AML-193 (cell line): Measurements from ENCODE around the gene CYTH2.

Experiments used
- DNase-seq, 2 experiments: peaks; one replicate each; lab custom pipeline; 2025; lab: John Stamatoyannopoulos, UW

Gene CYTH2, protein sequence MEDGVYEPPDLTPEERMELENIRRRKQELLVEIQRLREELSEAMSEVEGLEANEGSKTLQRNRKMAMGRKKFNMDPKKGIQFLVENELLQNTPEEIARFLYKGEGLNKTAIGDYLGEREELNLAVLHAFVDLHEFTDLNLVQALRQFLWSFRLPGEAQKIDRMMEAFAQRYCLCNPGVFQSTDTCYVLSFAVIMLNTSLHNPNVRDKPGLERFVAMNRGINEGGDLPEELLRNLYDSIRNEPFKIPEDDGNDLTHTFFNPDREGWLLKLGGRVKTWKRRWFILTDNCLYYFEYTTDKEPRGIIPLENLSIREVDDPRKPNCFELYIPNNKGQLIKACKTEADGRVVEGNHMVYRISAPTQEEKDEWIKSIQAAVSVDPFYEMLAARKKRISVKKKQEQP

DNA sequence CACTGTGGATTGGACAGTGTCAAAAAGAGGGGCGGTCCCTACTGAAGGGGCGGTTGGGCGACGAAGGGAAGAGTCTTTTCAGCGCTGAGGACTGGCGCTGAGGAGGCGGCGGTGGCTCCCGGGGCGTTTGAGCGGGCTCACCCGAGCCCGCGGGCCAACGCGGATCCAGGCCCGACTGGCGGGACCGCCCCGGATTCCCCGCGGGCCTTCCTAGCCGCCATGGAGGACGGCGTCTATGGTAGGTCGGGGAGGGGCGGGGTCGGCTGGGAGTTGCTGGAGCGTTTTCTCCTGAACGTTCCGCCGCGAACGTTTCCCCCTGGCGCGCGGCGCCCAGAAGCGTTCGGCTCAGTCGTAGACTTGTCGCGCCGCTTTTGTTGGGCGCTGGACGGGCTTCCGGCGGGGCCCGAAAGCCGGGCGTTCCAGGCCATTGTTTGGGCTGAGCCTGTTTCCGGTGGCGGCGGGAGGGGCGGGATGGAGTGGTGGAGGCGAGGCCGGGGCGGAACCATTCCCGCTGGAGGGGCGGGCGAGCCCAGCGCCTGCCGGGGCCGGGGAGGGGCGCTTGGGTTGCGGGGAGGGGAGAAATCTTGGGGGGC is at the start of gene CYTH2:
TSS of gene CYTH2 (plus strand) at position 81 of the 593 bp plus-strand sequence. CDS start at position 220, 139 bp downstream.
- peak; percentile 38 to 53 for DNase-seq

DNA sequence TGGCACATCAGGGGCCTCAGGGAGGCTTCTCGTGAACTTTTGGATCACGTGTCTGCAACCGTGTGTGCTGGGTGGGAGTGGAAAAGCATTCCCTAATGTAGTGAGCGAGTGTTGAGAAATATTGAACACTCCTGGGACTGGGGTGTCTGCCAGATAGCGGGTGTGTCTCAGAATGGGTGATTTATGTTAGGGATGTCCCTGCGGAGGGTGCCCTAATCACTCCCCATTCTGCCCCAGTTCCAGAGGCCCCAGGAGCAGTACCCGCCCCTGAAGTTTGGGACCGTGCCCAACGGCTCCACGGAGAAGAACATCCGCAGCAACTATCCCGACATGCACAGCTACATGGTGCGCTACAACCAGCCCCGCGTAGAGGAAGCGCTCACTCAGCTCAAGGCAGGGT is 47.6 kb upstream of the CYTH2 start:
- DNase-seq = no peak

DNA sequence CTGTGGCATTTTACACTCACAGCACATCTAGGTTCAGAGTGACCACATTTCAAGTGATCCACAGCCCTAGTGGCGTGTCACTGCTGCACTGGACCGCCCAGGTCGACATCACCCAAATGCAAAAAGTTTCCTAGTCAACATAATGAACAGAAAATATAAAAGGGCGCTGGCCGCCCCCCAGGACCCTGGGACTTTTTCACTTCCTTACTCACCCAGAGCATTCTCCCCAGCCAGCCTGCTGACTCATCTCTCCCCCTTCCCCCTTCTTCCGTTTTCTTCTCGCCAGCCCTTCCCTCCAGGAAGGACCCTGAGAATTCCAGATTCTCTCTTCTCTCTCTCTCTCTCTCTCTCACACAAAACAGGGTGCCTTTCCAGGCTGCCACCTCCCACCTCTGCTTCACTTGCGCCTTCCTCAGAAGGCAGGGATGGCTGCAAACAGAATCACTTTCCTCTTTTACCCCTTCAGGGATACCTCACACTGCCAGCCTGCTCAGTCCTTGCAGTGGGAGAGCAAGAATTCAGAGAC is 44.4 kb upstream of the CYTH2 start:
- peak; percentile 23 to 32 for DNase-seq

DNA sequence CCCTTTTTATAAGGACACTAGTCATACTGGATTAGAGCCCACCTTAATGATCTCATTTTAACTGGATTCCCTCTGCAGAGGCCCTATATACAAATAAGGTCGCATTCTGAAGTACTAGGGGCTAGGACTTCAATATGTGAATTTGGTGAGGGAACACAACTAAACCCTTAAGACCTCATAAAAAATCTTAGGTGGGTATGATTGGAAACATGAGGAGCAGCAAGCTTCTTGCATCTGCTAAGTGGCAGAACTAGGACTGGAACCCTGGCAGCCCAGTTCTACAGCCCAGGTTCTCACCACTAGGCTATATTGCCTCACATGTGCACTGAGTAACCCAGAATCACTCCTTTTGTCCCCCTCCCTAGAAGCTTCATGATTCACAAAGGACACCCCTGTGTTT is 40.5 kb upstream of the CYTH2 start:
- DNase-seq = no peak

DNA sequence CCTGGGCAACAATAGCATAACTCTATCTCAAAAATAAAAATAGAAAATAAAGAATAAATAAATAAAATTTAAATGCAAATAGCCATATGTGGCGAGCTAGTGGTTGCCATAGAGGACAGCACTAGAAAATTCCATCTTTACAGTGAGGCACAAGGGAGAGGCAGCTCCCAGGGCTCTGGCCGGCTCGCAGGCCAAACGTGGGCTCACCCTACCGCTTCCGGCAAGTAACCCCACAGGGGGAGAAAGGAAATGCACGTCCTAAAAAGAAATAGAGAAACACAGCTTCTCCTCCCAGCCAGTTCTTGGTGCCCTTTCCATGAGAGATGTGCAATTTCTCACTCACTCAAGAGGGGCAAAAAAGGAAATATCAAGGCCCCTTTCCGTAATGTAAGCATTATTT is 35.8 kb upstream of the CYTH2 start:
- DNase-seq = no peak

DNA sequence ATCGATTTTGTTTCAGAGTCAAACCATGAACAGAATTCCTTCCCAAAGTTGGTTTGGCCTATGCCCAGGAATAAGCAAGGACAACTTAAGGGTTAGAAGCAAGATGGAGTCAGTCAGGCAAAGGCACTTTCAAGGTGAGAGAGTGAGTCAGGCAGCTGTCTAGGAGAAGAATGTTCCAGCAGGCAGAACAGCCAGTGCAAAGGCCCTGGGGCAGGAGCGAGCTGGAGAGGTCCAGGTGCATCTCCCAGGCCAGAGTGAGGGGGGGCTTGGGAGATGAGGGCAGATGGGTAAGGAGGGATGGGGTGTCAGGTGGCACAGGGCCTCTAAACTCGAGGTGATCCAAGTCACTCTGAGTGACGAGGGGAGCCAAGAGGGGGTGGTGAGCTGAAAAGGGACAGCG is 32.6 kb upstream of the CYTH2 start:
- DNase-seq = no peak

DNA sequence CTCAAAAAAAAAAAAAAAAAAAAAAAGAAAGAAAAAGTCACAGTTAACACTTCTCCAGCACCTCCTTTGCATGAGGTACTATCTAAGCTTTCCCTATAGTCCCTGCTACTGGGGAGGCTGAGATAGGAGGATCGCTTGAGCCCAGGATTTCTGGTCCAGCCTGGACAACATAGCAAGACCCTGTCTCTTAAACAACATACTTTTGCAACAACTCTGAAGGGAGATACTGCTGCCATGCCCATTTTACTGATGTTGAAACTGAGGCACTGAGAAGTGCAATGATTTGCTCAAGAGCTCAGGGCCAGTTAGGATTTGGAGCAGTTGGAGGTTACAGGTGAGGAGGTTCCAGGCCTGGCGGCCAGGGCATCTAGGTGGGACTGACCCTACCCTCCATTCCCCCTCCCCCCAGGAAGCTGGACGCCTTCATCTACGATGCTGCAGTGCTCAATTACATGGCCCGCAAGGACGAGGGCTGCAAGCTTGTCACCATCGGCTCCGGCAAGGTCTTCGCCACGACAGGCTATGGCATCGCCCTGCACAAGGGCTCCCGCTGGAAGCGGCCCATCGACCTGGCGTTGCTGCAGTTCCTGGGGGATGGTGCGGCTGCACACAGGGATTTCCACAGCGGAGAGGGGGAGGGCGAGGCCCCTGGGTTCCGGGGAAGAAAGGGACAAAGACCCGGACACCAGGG is 27.7 kb upstream of the CYTH2 start:
- DNase-seq = no peak

DNA sequence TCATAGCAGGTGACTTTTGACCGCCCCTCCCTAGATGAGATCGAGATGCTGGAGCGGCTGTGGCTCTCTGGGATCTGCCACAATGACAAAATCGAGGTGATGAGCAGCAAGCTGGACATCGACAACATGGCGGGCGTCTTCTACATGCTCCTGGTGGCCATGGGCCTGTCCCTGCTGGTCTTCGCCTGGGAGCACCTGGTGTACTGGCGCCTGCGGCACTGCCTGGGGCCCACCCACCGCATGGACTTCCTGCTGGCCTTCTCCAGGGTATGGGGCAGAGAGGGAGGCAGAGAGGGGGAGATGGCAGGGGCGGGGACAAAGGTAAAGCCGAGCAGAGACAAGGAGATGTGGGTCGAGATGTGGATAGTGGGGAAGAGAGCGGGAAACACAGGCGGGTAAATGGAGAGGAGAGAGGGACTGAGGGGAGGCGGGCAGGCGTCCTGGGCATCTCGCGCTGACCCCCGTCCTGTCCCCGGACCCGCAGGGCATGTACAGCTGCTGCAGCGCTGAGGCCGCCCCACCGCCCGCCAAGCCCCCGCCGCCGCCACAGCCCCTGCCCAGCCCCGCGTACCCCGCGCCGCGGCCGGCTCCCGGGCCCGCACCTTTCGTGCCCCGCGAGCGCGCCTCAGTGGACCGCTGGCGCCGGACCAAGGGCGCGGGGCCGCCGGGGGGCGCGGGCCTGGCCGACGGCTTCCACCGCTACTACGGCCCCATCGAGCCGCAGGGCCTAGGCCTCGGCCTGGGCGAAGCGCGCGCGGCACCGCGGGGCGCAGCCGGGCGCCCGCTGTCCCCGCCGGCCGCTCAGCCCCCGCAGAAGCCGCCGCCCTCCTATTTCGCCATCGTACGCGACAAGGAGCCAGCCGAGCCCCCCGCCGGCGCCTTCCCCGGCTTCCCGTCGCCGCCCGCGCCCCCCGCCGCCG is 26.8 kb upstream of the CYTH2 start:
- no peak for DNase-seq

DNA sequence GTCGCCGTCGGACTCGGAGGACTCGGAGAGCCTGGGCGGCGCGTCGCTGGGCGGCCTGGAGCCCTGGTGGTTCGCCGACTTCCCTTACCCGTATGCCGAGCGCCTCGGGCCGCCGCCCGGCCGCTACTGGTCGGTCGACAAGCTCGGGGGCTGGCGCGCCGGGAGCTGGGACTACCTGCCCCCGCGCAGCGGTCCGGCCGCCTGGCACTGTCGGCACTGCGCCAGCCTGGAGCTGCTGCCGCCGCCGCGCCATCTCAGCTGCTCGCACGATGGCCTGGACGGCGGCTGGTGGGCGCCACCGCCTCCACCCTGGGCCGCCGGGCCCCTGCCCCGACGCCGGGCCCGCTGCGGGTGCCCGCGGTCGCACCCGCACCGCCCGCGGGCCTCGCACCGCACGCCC is 25.9 kb upstream of the CYTH2 start:
- no peak for DNase-seq

DNA sequence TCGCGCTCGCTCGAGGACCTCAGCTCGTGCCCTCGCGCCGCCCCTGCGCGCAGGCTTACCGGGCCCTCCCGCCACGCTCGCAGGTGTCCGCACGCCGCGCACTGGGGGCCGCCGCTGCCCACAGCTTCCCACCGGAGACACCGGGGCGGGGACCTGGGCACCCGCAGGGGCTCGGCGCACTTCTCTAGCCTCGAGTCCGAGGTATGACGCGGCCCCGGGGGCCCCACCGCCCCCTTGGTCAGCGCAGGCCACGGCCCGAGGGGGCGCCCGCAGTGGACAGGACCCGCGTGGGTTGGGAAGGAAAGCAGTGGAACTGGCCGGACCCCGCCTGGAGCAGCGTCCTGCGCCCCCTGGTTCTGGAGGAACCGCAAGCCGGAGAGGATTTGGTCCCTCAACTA is 25.4 kb upstream of the CYTH2 start:
- no peak for DNase-seq

DNA sequence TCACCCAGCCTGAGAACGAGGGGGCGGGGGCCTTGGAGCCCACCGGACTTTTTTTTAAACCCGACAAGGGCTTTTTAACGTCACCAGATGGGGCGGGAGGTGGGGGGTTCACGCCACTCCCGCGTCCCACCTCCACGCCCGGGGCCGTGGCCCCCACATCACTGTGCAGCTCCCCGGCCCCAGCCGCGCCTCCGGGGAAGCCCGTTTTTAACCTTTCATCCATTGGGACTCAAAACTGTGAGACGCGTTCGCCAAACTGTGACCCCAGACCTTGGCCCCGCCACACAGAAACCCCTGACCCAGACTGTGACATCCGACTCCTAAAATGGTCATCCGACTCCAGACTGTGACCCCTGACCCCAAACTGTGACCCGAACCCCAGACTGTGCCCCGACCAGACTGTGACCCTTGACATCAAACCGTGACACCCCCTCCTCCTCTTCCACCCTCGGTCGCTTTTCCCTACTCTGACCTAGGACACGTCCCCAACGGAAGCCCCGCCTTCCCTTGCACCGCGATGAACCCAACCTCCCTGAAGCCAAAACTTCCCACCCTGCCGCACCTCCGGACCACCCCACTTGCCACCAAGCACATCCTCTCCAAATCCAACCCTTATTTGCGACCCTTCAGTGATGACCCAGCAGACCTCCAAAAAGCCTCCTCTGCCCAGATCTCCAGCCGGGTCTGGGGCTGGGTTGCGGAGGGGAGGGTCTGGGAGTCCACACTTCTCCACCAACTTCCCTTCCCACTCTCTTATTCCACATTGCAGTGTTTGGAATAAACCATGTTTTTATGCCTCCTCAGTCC is 24.8 kb upstream of the CYTH2 start:
- DNase-seq = no peak

DNA sequence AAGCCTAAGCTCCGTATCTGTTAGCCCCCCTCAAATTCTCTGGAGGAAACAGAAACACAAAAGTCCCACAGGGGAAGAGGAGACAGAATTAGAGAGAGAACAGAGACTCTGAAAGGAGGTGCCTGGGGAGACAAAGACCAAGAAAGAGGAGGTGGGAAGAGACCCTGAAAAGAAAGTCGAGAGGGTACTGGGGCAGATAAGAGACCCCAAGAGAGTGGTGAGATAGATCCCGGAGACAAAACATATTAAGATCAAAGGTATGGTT is 24.3 kb upstream of the CYTH2 start:
- no peak for DNase-seq

DNA sequence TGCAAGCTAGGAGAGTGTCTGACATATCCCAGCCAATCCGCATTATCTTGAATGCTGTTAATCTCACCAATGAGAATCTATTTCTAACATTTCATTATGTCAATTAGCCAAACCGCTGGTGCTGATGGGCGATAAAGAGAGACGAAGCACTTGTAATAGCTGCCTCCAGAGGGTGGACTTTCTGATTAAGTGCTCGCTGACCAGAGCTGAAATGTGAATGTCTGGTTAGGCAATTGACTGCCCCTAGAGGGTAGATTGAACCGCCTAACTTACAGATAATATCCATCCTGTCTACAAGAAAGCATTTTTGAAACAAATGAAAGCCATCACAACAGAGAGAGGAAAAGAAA is 23.9 kb upstream of the CYTH2 start:
- peak; percentile 85 to 91 for DNase-seq

DNA sequence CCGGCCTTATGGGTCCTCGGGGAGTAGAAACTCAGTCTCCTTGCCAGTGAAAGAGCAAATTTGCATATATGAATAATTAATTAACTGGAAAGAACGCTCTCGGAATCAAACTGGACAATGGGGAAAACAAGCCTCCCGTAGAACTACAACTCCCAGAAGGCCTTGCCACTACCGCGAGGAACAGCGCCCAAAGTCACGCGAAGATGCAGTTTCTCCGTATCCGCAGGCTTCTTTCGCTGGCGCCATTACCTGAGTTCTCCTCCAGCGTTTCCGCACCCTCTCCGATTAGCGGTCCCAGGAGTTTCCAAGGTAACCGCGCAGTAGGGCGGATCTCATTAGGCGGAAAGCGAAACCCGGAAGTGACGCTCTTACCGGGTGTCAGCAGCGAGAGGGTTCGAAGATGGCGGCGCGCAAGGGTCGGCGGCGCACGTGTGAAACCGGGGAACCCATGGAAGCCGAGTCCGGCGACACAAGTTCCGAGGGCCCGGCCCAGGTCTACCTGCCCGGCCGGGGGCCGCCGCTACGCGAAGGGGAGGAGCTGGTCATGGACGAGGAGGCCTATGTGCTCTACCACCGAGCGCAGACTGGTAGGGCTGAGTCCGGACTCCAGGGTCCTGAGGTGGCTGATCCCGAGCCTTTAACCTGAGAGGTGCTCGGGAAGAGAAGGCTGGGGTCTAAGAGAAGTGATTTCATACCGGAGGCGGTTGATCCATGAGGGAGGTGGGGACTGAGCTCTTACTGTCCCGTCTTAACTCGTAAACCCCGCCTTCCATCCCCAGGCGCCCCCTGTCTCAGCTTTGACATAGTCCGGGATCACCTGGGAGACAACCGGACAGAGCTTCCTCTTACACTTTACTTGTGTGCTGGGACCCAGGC is 23.3 kb upstream of the CYTH2 start, which contains the start of gene GRWD1:
TSS of gene GRWD1 (plus strand) at position 378 of the 876 bp plus-strand sequence. CDS start at position 401, 23 bp downstream.
- DNase-seq = peak; percentile 95

DNA sequence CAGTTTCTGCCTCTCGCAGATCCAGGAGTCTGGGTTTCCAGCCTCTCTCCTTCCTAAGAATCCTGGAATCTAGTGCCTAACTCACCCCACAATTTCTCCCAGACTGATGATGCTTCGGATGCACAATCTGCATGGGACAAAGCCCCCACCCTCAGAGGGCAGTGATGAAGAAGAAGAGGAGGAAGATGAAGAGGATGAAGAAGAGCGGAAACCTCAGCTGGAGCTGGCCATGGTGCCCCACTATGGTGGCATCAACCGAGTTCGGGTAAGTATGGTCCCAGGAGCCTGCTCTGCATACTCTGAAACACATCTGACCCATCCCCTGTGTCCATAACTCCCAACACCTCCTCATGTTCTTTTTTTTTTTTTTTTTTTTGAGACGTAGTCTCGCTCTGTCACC is 22.6 kb upstream of the CYTH2 start:
- no peak for DNase-seq

DNA sequence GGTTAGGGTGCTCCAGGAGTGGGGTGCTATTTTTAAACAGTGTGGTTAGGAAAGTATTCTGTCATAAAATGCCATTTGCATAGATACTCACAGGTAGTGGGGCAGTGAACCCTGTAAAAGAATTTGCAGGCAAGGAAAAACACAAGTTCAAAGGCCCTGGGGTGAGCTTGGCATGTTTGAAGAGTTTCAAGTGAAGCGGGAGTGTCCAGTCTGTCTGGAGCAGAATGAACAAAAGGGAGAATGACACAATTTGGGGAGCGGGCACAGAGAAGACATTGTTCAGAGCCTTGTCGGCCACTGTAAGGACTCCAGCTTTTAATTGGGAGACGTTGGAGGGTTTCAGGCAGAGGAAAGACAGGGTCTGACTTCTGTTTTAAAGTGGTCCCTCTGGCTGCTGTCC is 20.6 kb upstream of the CYTH2 start:
- no peak for DNase-seq

DNA sequence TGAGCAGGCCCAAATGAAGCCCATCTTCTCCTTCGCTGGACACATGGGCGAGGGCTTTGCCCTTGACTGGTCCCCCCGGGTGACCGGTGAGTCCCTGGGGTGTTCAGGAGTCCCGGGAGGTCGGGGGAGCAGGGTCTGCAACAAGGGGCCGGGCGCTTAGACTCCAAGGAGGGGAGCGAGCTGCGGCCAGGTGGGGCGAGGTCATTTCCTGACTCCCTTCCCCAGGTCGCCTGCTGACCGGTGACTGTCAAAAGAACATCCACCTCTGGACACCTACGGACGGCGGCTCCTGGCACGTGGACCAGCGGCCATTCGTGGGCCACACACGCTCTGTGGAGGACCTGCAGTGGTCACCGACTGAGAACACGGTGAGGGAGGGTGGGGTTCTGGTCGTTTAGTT is 18.7 kb upstream of the CYTH2 start:
- no peak for DNase-seq

DNA sequence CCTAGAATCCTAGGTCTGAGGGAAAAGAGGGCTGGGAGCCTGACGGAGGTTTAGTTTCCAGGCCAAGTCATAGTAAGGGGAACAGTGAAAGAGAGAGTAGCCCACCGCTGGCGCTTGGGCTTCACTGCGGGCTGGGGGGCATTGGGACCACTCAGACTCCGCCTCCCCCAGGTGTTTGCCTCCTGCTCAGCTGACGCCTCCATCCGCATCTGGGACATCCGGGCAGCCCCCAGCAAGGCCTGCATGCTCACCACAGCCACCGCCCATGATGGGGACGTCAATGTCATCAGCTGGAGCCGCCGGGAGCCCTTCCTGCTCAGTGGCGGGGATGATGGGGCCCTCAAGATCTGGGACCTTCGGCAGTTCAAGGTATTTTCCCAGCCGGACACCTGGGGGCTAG is 18.3 kb upstream of the CYTH2 start:
- DNase-seq = no peak

DNA sequence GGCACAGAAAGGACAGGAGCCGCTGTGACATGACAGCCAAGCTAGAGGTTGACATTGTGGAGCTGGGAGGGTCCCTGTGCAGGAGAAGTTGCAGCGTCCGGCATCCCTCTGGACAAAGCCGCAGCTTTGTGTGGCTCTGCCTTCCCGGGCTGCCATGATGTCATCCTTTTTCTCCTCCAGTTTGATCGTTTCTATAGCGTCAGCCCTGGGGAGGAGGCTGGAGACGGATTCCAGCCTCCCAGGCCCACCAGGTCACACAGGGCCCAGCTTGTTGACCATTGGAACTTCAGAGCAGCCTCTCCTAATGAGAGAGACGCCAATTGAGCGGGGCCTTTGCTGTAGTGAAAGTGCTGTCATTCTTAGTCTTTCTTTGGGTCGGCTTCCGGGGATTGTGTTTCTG is 17.5 kb upstream of the CYTH2 start:
- DNase-seq = no peak
